H1 (cell line): ENCODE measurements around the gene USP35. TPM values are rescaled to one million over a fixed set of nuclear protein-coding genes. Genes with fewer than 3 reads are reported as not detected.
A peak's percentile ranks its signal among the peaks of the same experiment; 100 is the strongest.

Source experiments
- CTCF ChIA-PET: fragments of 300-600 bp; sonication (Branson Sonifier 250); formaldehyde crosslinking; loops from one replicate; lab custom pipeline; 2021; ENCODE audit not compliant: partially characterized antibody; lab: Charles Lee
- POLR2A ChIA-PET: fragments of 300-600 bp; sonication (Branson Sonifier 250); formaldehyde crosslinking; loops from one replicate; lab custom pipeline; 2021; ENCODE audit warnings: inconsistent platforms; ENCODE audit not compliant: partially characterized antibody; lab: Charles Lee
- DNase-seq, 2 experiments: peaks; one replicate each; pipeline versions ENCODE4 v3.0.0 to v3.0.0-alpha.2; 2010 to 2022; ENCODE audit warnings: low spot score in 2 of 2, low read depth in 1 of 2, mixed read lengths in 1 of 2
- FAIRE-seq: peaks from 2 replicates; lab custom pipeline; 2011; peaks lifted over from hg19 to GRCh38; lab: Jason Lieb, UNC
- H2AFZ ChIP-seq: 2 replicates; pipeline ENCODE4 v1.8.1; 2012; ENCODE audit warnings: low read length, inconsistent platforms
- H2AK5ac ChIP-seq: 2 replicates; pipeline ENCODE4 v1.6.1; 2013; ENCODE audit warnings: low read depth, low read length
- H2BK120ac ChIP-seq: replicated peaks from 2 replicates; pipeline ENCODE3; 2013; ENCODE audit warnings: low read depth, low read length, inconsistent platforms
- H2BK12ac ChIP-seq: 2 replicates; pipeline ENCODE4 v1.6.1; 2013; ENCODE audit warnings: low read depth, low read length
- H2BK15ac ChIP-seq: 2 replicates; pipeline ENCODE4 v1.6.1; 2013; ENCODE audit warnings: low read length
- H2BK20ac ChIP-seq: 2 replicates; pipeline ENCODE4 v1.6.1; 2013; ENCODE audit warnings: low read length
- H2BK5ac ChIP-seq: 2 replicates; pipeline ENCODE4 v1.6.1; 2013; ENCODE audit warnings: low read depth, low read length
- H3K14ac ChIP-seq: 2 replicates; pipeline ENCODE4 v1.6.1; 2013; ENCODE audit warnings: inconsistent platforms; ENCODE audit not compliant: insufficient read length
- H3K18ac ChIP-seq: 2 replicates; pipeline ENCODE4 v1.6.1; 2013; ENCODE audit warnings: low read length; ENCODE audit errors: extremely low read depth
- H3K23ac ChIP-seq: 2 replicates; pipeline ENCODE4 v1.6.1; 2013; ENCODE audit warnings: inconsistent platforms; ENCODE audit not compliant: insufficient read length
- H3K23me2 ChIP-seq: 2 replicates; pipeline ENCODE4 v1.6.1; 2013; ENCODE audit warnings: low read depth, low read length
- H3K27ac ChIP-seq: 2 replicates; pipeline ENCODE4 v1.6.1; 2011; ENCODE audit warnings: low read depth, low read length, inconsistent platforms
- H3K27me3 ChIP-seq, 4 experiments: replicated peaks in 1 of 4; 1 replicate in 1 of 4; 2 replicates in 3 of 4; pipeline versions ENCODE4 v1.6.1 to v1.8.1; 2011 to 2013; ENCODE audit warnings: low read length in 3 of 4, mild to moderate bottlenecking in 3 of 4, inconsistent platforms in 2 of 4, mixed read lengths in 2 of 4, moderate library complexity in 1 of 4; ENCODE audit not compliant: control insufficient read depth in 3 of 4, insufficient read depth in 3 of 4; ENCODE audit errors: extremely low read depth in 1 of 4
- H3K36me3 ChIP-seq, 4 experiments: 2 replicates each; pipeline versions ENCODE4 v1.6.1 to v1.8.1; 2011 to 2013; ENCODE audit warnings: mild to moderate bottlenecking in 4 of 4, low read length in 3 of 4, moderate library complexity in 2 of 4, control low read depth in 1 of 4, inconsistent platforms in 1 of 4; ENCODE audit not compliant: insufficient read depth in 4 of 4, control insufficient read depth in 2 of 4
- H3K4ac ChIP-seq: replicated peaks from 2 replicates; pipeline ENCODE3; 2013; ENCODE audit warnings: low read length, low read depth, mixed read lengths, inconsistent platforms; ENCODE audit not compliant: insufficient read length
- H3K4me1 ChIP-seq, 4 experiments: replicated peaks in 1 of 4; 1 replicate in 1 of 4; 2 replicates in 3 of 4; pipeline versions ENCODE4 v1.6.1 to v1.8.1; 2011 to 2013; ENCODE audit warnings: low read length in 3 of 4, inconsistent platforms in 2 of 4, mixed read lengths in 1 of 4; ENCODE audit not compliant: insufficient read depth in 4 of 4, control insufficient read depth in 3 of 4
- H3K4me2 ChIP-seq, 2 experiments: 2 replicates each; pipeline versions ENCODE4 v1.6.1 to v1.8.1; 2011 to 2013; ENCODE audit warnings: low read depth in 2 of 2, low read length in 2 of 2, control low read depth in 1 of 2, inconsistent platforms in 1 of 2, mild to moderate bottlenecking in 1 of 2; ENCODE audit not compliant: insufficient read depth in 1 of 2
- H3K4me3 ChIP-seq, 4 experiments: fragments of 200-600, 300-600 bp in 1 of 4; sonication (generic), shearing (Covaris generic), sonication (Bioruptor Twin) in 1 of 4; 2 replicates each; pipeline versions ENCODE4 v1.5.1 to v1.8.1; 2011 to 2016; ENCODE audit warnings: low read length in 4 of 4, low read depth in 3 of 4, control low read depth in 2 of 4, inconsistent platforms in 2 of 4, mild to moderate bottlenecking in 2 of 4, mixed read lengths in 1 of 4, moderate library complexity in 1 of 4; ENCODE audit not compliant: insufficient read depth in 2 of 4; ENCODE audit errors: extremely low read depth in 1 of 4
- H3K56ac ChIP-seq: replicated peaks from 2 replicates; pipeline ENCODE3; 2013; ENCODE audit warnings: low read depth, mild to moderate bottlenecking, mixed read lengths, low read length, inconsistent platforms; ENCODE audit not compliant: insufficient read length
- H3K79me1 ChIP-seq: 2 replicates; pipeline ENCODE4 v1.6.1; 2013; ENCODE audit warnings: low read depth, low read length, control low read depth
- H3K79me2 ChIP-seq, 2 experiments: 2 replicates each; pipeline versions ENCODE4 v1.6.1 to v1.8.1; 2012 to 2013; ENCODE audit warnings: low read length in 2 of 2, mild to moderate bottlenecking in 2 of 2, inconsistent platforms in 1 of 2; ENCODE audit not compliant: insufficient read depth in 2 of 2, control insufficient read depth in 1 of 2
- H3K9ac ChIP-seq, 4 experiments: replicated peaks in 1 of 4; 1 replicate in 1 of 4; 2 replicates in 3 of 4; pipeline versions ENCODE4 v1.6.1 to v1.8.1; 2011 to 2013; ENCODE audit warnings: low read depth in 3 of 4, low read length in 3 of 4, control low read depth in 2 of 4, mild to moderate bottlenecking in 2 of 4, moderate library complexity in 2 of 4, inconsistent platforms in 1 of 4; ENCODE audit errors: extremely low read depth in 1 of 4
- H3K9me3 ChIP-seq, 2 experiments: 2 replicates each; pipeline versions ENCODE4 v1.6.1 to v1.8.1; 2012 to 2013; ENCODE audit warnings: mild to moderate bottlenecking in 2 of 2, moderate library complexity in 2 of 2, control low read depth in 1 of 2, inconsistent platforms in 1 of 2, low read depth in 1 of 2, low read length in 1 of 2, mixed read lengths in 1 of 2; ENCODE audit not compliant: insufficient read depth in 2 of 2
- H4K20me1 ChIP-seq, 2 experiments: replicated peaks in 1 of 2; 2 replicates each; pipeline versions ENCODE3 to v1.8.1; 2011 to 2013; ENCODE audit warnings: inconsistent platforms in 2 of 2, low read length in 2 of 2, mild to moderate bottlenecking in 1 of 2; ENCODE audit not compliant: insufficient read depth in 2 of 2, control insufficient read depth in 1 of 2
- H4K5ac ChIP-seq: 2 replicates; pipeline ENCODE4 v1.6.1; 2013; ENCODE audit warnings: low read length, low read depth, mixed read lengths, inconsistent platforms; ENCODE audit not compliant: insufficient read length
- H4K8ac ChIP-seq: 2 replicates; pipeline ENCODE4 v1.8.0; 2013; ENCODE audit warnings: mild to moderate bottlenecking, moderate library complexity, low read length, inconsistent platforms; ENCODE audit not compliant: insufficient read depth; ENCODE audit errors: extremely low read depth
- H4K91ac ChIP-seq: replicated peaks from 2 replicates; pipeline ENCODE3; 2013; ENCODE audit warnings: low read length, mixed read lengths, inconsistent platforms; ENCODE audit not compliant: insufficient read length
- CEBPB ChIP-seq: IDR thresholded peaks from 2 replicates; pipeline ENCODE4 v1.6.1; 2012; ENCODE audit warnings: low read depth, low read length
- GABPA ChIP-seq: IDR thresholded peaks from 2 replicates; pipeline ENCODE4 v1.6.1; 2011; ENCODE audit warnings: mild to moderate bottlenecking, low read length, moderate library complexity, borderline replicate concordance; ENCODE audit not compliant: insufficient read depth
- NRF1 ChIP-seq: IDR thresholded peaks from 2 replicates; pipeline ENCODE4 v1.6.1; 2011; ENCODE audit warnings: mild to moderate bottlenecking, low read depth, low read length, improper control_type of control experiment
- RFX5 ChIP-seq: IDR thresholded peaks from 2 replicates; pipeline ENCODE4 v1.6.1; 2011; ENCODE audit warnings: low read depth, low read length, improper control_type of control experiment, borderline replicate concordance
- RNF2 ChIP-seq: fragments of 200-900, 300-1000 bp; sonication (generic); IDR thresholded peaks from 2 replicates; pipeline ENCODE4 v1.7.1; 2016; ENCODE audit warnings: borderline replicate concordance, low read depth, mild to moderate bottlenecking, antibody characterized with exemption, low read length; ENCODE audit not compliant: poor library complexity, severe bottlenecking; ENCODE audit errors: missing control alignments
- SP2 ChIP-seq: IDR thresholded peaks from 2 replicates; pipeline ENCODE4 v1.6.1; 2012; ENCODE audit warnings: mild to moderate bottlenecking, low read length, inconsistent platforms
- WGBS, 2 experiments: shearing (Covaris generic) in 1 of 2; methylation state at CpG; one replicate each; pipeline versions ENCODE4 v1.1.6 to v1.1.7; 2013 to 2015; ENCODE audit warnings: low lambda C conversion rate in 2 of 2, mixed read lengths in 2 of 2, inconsistent platforms in 1 of 2, low coverage in 1 of 2, missing lambda C conversion rate in 1 of 2; ENCODE audit not compliant: insufficient replicate concordance in 2 of 2, insufficient coverage in 1 of 2, insufficient read length in 1 of 2; ENCODE audit errors: extremely low coverage in 1 of 2, missing lambda C conversion rate in 1 of 2; 5-methylcytosine and 5-hydroxymethylcytosine counted together
- polyA plus RNA-seq, 7 experiments: library from polyadenylated mRNA; depleted of rRNA in 3 of 7; stranded (reverse) in 5 of 7; unstranded in 2 of 7; fragments of >200 nt in 5 of 7; fragments of 200-250 nt in 2 of 7; gene quantifications; 1 replicate in 5 of 7; 2 replicates in 1 of 7; 4 replicates in 1 of 7; pipeline versions ENCODE4 v1.2.1 to v1.2.3, GENCODE V29; 2011 to 2013; ENCODE audit warnings: missing spikeins in 2 of 7, mixed read lengths in 2 of 7
- total RNA-seq: library from RNA; stranded (reverse); fragmentation: NEBNext Ultra II Directional; extraction: Animal tissue kit (Norgen Biotek cat#: 25700); gene quantifications from 2 replicates; pipeline ENCODE4 v1.2.1, GENCODE V29; 2021

The USP35 gene
- total and polyA plus RNA-seq, 2 of the 8 experiments (the other 6 are each of a cell fraction or from before 2014, with no cell fraction given), result 4.6 to 6.8 TPM

DNA sequence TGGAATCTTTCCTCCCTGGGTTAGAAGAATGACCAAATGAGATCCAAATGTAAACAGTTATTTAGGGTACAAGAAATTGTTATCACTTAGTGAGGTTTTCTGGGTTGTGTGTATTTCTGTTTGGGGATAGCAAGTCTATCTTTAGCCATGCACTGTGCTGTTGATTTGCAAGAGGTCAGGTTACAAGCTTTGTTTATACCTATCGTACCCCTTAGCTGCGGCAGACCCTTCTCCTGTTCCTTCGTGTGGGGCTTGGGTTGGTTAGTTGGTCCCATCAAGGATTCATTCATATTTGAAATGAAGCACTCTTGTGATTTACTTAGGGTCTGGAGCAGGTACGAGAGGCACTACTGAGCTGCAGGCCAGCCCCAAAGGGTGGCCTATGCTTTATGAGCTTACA, 72.6 kb downstream of the USP35 start:
- Histone ChIP-seq H3K36me3 (no peaks in the 10 kb centered on the region), H2BK5ac (no peak overlapping the region), H3K18ac (no peak overlapping the region), H3K79me1 (no peaks in the 10 kb centered on the region), H3K9ac (no peak overlapping the region; a peak in 1 of 7 replicates), H3K4me2 (peak overlapping the region in 1 of 2 experiments; percentile 8; a peak in 1 of 4 replicates), H3K27ac (no peak overlapping the region), H3K27me3 (no peaks in the 10 kb centered on the region), H3K23me2 (no peaks in the 10 kb centered on the region), H3K79me2 (no peaks in the 10 kb centered on the region), H4K20me1 (no peaks in the 10 kb centered on the region), H3K4me1 (peaks cover 0 to 6% (median 0%) of the 10 kb centered on the region in 4 experiments; a peak in 2 of 7 replicates), H3K14ac (no peak overlapping the region), H4K8ac (no peak overlapping the region), H3K23ac (no peak overlapping the region), H4K91ac (no peak overlapping the region), H2AFZ (no peak overlapping the region), H2BK12ac (no peak overlapping the region), H3K4ac (no peak overlapping the region), H3K56ac (no peak overlapping the region), H3K9me3 (no peaks in the 10 kb centered on the region), H2AK5ac (no peak overlapping the region), H2BK120ac (no peak overlapping the region), H3K4me3 (no peak overlapping the region), H2BK15ac (no peak overlapping the region), H4K5ac (no peak overlapping the region), H2BK20ac (no peak overlapping the region)
- CTCF ChIA-PET, result interaction anchor here (0.7 to 2.1 kb wide), 8 partner anchors 9 to 159 kb away, joined by 3 to 11 read pairs (median 4); no protein-coding TSS in a partner anchor
- TF ChIP-seq SP2 (no peak), CEBPB (no peak), RFX5 (no peak), NRF1 (no peak), RNF2 (no peak), GABPA (no peak)
- POLR2A ChIA-PET, result no interaction called here
- no peak for FAIRE-seq
- WGBS, 2 experiments, result 83% methylated on average over 4 of the region's 4 CpGs; no CpG with 5 or more reads in 1 of the 2 experiments
- DNase-seq, result no peak
